Measurements from ENCODE around the gene SUMO1. TPM values are rescaled to one million over a fixed set of nuclear protein-coding genes. Genes with fewer than 3 reads are reported as not detected.

SUMO1 gene
- 96.6 and 107 TPM in 2 replicates for total RNA-seq

DNA sequence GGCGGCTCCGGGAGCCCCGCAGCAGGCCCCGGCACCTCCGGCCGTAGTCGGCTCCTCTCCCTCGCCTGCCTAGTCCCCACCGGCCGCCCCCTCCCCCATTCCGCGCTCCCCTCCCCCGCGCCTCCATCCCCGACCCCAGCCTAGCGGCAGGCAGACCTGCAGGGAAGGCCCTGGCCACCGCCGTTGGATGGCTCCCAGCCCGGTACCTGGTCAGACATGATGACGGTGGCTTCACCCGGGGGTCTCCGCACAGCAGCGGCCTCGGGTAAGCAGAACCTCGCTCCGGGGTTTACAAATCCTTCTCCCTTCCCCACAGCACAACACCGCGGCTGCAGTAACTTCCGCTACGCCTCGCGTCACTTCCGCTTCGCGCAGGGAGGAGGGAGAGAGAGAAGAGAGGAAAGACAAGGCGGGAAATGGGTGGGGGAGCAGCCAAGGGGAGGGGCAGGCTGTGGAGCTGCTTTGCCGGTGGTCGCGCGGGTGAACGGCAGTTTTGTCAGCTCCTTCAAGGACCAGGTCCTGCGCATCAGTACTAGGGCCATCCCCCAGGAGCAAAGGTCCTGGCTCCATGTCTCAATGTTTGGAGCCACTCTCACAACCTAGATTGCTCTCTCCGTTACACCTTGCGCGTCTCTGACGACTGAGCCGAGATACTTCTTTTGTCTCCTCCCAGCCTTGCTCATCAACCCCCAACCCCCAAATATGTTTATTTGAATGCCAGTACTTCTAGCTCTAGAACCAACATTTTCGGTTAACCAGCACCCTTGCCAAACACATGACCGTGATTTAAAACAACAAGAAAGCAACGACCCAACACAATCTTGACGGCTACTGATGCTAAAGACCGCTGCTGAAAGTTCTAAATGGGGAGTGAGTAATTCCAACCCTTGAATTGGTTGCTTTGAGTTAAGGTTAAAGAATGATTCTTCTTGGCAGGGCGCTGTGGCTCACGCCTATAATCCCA lies at the start of gene SUMO1:
Gene SUMO1 (minus strand): TSS at position 364 of the 964 bp plus-strand sequence. CDS start 146 bp downstream, at position 218.

DNA sequence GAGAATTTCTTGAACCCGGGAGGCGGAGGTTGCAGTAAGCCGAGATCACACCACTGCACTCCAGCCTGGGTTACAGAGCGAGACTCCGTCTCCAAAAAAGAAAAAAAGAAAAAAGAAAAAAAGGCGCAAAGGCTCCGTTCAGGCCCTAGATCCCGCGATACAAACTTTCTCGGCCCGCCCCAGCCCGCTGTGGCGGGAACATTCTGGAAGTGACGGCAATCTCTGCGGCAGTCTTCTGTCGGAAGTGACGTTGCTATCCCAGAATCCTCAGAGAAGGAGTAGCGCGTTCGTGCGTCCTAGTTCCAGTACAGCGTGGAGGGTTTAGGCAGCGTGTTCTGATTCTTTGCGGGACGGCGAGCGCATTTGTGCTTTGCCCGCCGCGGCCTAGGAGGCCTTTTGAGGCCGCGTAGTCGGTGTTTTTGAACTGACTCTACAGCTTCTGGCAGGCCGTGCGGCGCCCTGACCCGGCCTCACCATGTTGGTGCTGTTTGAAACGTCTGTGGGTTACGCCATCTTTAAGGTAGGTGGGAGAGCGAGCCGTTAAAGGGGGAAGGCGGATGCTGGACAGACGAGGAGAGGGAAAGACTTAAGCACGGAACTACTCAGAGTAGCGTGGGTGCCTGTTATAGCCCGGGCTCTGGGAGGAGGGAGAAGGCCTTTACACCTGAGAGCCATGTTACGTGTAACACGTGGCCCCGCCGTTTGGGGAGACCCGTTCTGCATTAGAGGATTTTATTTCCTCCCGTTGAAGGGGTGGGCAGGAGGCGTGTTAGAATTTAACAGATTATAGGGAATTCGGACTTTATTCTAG lies 27.3 kb upstream of the SUMO1 start, which contains the start of gene NOP58:
Gene NOP58 (plus strand): TSS at position 297 of the 811 bp plus-strand sequence. CDS start 179 bp downstream, at position 476.

Other genes starting within 250 kb of the SUMO1 start
- gene FZD7, start 204.7 kb downstream of the SUMO1 start, total RNA-seq: 0.27 TPM in 1 of 2 replicates, not detected in the other
- gene KIAA2012, start 165.3 kb downstream of the SUMO1 start, total RNA-seq: not detected in 2 replicates
- 63.8 and 64.7 TPM in 2 replicates for gene NOP58, start 27.2 kb upstream of the SUMO1 start, total RNA-seq
- gene BMPR2, start 137.7 kb upstream of the SUMO1 start, total RNA-seq: 51.2 and 60.3 TPM in 2 replicates

All from mammary microvascular endothelial cell (primary cell).